ENCODE results near the gene NT5C1A.

NT5C1A gene

GRCh38 chr1:39701049-39701439, 29.1 kb upstream of the NT5C1A start:
- Histone ChIP-seq H3K4me1 (ENCODE audit: control insufficient read depth in 2 of 2, insufficient read depth in 2 of 2, low read length in 2 of 2) (no peaks in the 10 kb centered on the region), H3K27ac (ENCODE audit: low read depth in 2 of 2, low read length in 2 of 2) (no peak overlapping the region), H3K9ac (ENCODE audit: low read depth in 1 of 2, low read length in 2 of 2) (no peak overlapping the region), H3K36me3 (ENCODE audit: control insufficient read depth in 2 of 2, insufficient read depth in 2 of 2, low read length in 2 of 2) (no peaks in the 10 kb centered on the region), H3K27me3 (ENCODE audit: control insufficient read depth in 2 of 2, insufficient read depth in 2 of 2, low read length in 2 of 2) (peaks cover 4 to 9% of the 10 kb centered on the region in 2 donors), H3K4me3 (ENCODE audit: low read length in 2 of 2) (no peak overlapping the region), H3K9me3 (ENCODE audit: control insufficient read depth in 2 of 2, low read length in 2 of 2) (no peaks in the 10 kb centered on the region)

- H3K4me1 ChIP-seq (ENCODE audit: control insufficient read depth in 2 of 2, insufficient read depth in 2 of 2, low read length in 2 of 2) = no peaks in the 10 kb centered on the region
- H3K4me3 ChIP-seq (ENCODE audit: low read length in 2 of 2) = no peak overlapping the region
- no peak overlapping the region for H3K9ac ChIP-seq (ENCODE audit: low read depth in 1 of 2, low read length in 2 of 2)
- no peak overlapping the region for H3K27ac ChIP-seq (ENCODE audit: low read depth in 2 of 2, low read length in 2 of 2)
- peaks cover 4 to 12% of the 10 kb centered on the region in 2 donors for H3K27me3 ChIP-seq (ENCODE audit: control insufficient read depth in 2 of 2, insufficient read depth in 2 of 2, low read length in 2 of 2)
- no peaks in the 10 kb centered on the region for H3K9me3 ChIP-seq (ENCODE audit: control insufficient read depth in 2 of 2, low read length in 2 of 2)
- no peaks in the 10 kb centered on the region for H3K36me3 ChIP-seq (ENCODE audit: control insufficient read depth in 2 of 2, insufficient read depth in 2 of 2, low read length in 2 of 2)
Observed at GRCh38 chr1:39700348-39700747, 28.4 kb upstream of the NT5C1A start.

GRCh38 chr1:39699419-39699818, 27.5 kb upstream of the NT5C1A start:
- no peak overlapping the region for H3K9ac ChIP-seq (ENCODE audit: low read depth in 1 of 2, low read length in 2 of 2)
- no peaks in the 10 kb centered on the region for H3K9me3 ChIP-seq (ENCODE audit: control insufficient read depth in 2 of 2, low read length in 2 of 2)
- peaks cover 11 to 12% of the 10 kb centered on the region in 2 donors for H3K27me3 ChIP-seq (ENCODE audit: control insufficient read depth in 2 of 2, insufficient read depth in 2 of 2, low read length in 2 of 2)
- H3K36me3 ChIP-seq (ENCODE audit: control insufficient read depth in 2 of 2, insufficient read depth in 2 of 2, low read length in 2 of 2) = no peaks in the 10 kb centered on the region
- no peaks in the 10 kb centered on the region for H3K4me1 ChIP-seq (ENCODE audit: control insufficient read depth in 2 of 2, insufficient read depth in 2 of 2, low read length in 2 of 2)
- H3K27ac ChIP-seq (ENCODE audit: low read depth in 2 of 2, low read length in 2 of 2) = no peak overlapping the region
- H3K4me3 ChIP-seq (ENCODE audit: low read length in 2 of 2) = no peak overlapping the region

- H3K9me3 ChIP-seq (ENCODE audit: control insufficient read depth in 2 of 2, low read length in 2 of 2) = no peaks in the 10 kb centered on the region
- H3K27me3 ChIP-seq (ENCODE audit: control insufficient read depth in 2 of 2, insufficient read depth in 2 of 2, low read length in 2 of 2) = peaks cover 12% of the 10 kb centered on the region in 2 donors
Observed at GRCh38 chr1:39698568-39698967, 26.7 kb upstream of the NT5C1A start.

GRCh38 chr1:39696448-39696847, 24.5 kb upstream of the NT5C1A start:
- Histone ChIP-seq H3K4me1 (ENCODE audit: control insufficient read depth in 2 of 2, insufficient read depth in 2 of 2, low read length in 2 of 2) (no peaks in the 10 kb centered on the region), H3K9ac (ENCODE audit: low read depth in 1 of 2, low read length in 2 of 2) (no peak overlapping the region), H3K4me3 (ENCODE audit: low read length in 2 of 2) (no peak overlapping the region), H3K36me3 (ENCODE audit: control insufficient read depth in 2 of 2, insufficient read depth in 2 of 2, low read length in 2 of 2) (no peaks in the 10 kb centered on the region), H3K9me3 (ENCODE audit: control insufficient read depth in 2 of 2, low read length in 2 of 2) (no peaks in the 10 kb centered on the region), H3K27ac (ENCODE audit: low read depth in 2 of 2, low read length in 2 of 2) (no peak overlapping the region), H3K27me3 (ENCODE audit: control insufficient read depth in 2 of 2, insufficient read depth in 2 of 2, low read length in 2 of 2) (peaks cover 26 to 30% of the 10 kb centered on the region in 2 donors)

More at GRCh38 chr1:39698568-39698967, 26.7 kb upstream of the NT5C1A start:
- H3K4me3 ChIP-seq (ENCODE audit: low read length in 2 of 2) = no peak overlapping the region
- H3K27ac ChIP-seq (ENCODE audit: low read depth in 2 of 2, low read length in 2 of 2) = no peak overlapping the region
- H3K36me3 ChIP-seq (ENCODE audit: control insufficient read depth in 2 of 2, insufficient read depth in 2 of 2, low read length in 2 of 2) = no peaks in the 10 kb centered on the region
- no peaks in the 10 kb centered on the region for H3K4me1 ChIP-seq (ENCODE audit: control insufficient read depth in 2 of 2, insufficient read depth in 2 of 2, low read length in 2 of 2)
- no peak overlapping the region for H3K9ac ChIP-seq (ENCODE audit: low read depth in 1 of 2, low read length in 2 of 2)

- Histone ChIP-seq H3K4me3 (ENCODE audit: low read length in 2 of 2) (no peak overlapping the region), H3K4me1 (ENCODE audit: control insufficient read depth in 2 of 2, insufficient read depth in 2 of 2, low read length in 2 of 2) (peaks cover 2 to 4% of the 10 kb centered on the region in 2 donors), H3K36me3 (ENCODE audit: control insufficient read depth in 2 of 2, insufficient read depth in 2 of 2, low read length in 2 of 2) (no peaks in the 10 kb centered on the region), H3K9me3 (ENCODE audit: control insufficient read depth in 2 of 2, low read length in 2 of 2) (no peaks in the 10 kb centered on the region), H3K27ac (ENCODE audit: low read depth in 2 of 2, low read length in 2 of 2) (no peak overlapping the region), H3K27me3 (ENCODE audit: control insufficient read depth in 2 of 2, insufficient read depth in 2 of 2, low read length in 2 of 2) (peaks cover 34 to 39% of the 10 kb centered on the region in 2 donors), H3K9ac (ENCODE audit: low read depth in 1 of 2, low read length in 2 of 2) (no peak overlapping the region)
Observed at GRCh38 chr1:39695016-39695415, 23.1 kb upstream of the NT5C1A start.

GRCh38 chr1:39694026-39694425, 22.1 kb upstream of the NT5C1A start:
- Histone ChIP-seq H3K4me1 (ENCODE audit: control insufficient read depth in 2 of 2, insufficient read depth in 2 of 2, low read length in 2 of 2) (peaks cover 2 to 4% of the 10 kb centered on the region in 2 donors), H3K4me3 (ENCODE audit: low read length in 2 of 2) (no peak overlapping the region), H3K9me3 (ENCODE audit: control insufficient read depth in 2 of 2, low read length in 2 of 2) (no peaks in the 10 kb centered on the region), H3K36me3 (ENCODE audit: control insufficient read depth in 2 of 2, insufficient read depth in 2 of 2, low read length in 2 of 2) (no peaks in the 10 kb centered on the region), H3K9ac (ENCODE audit: low read depth in 1 of 2, low read length in 2 of 2) (no peak overlapping the region), H3K27ac (ENCODE audit: low read depth in 2 of 2, low read length in 2 of 2) (no peak overlapping the region), H3K27me3 (ENCODE audit: control insufficient read depth in 2 of 2, insufficient read depth in 2 of 2, low read length in 2 of 2) (peaks cover 43 to 47% of the 10 kb centered on the region in 2 donors)

- peaks cover 2 to 4% of the 10 kb centered on the region in 2 donors for H3K4me1 ChIP-seq (ENCODE audit: control insufficient read depth in 2 of 2, insufficient read depth in 2 of 2, low read length in 2 of 2)
- no peak overlapping the region for H3K9ac ChIP-seq (ENCODE audit: low read depth in 1 of 2, low read length in 2 of 2)
- H3K27ac ChIP-seq (ENCODE audit: low read depth in 2 of 2, low read length in 2 of 2) = no peak overlapping the region
- H3K36me3 ChIP-seq (ENCODE audit: control insufficient read depth in 2 of 2, insufficient read depth in 2 of 2, low read length in 2 of 2) = no peaks in the 10 kb centered on the region
- H3K9me3 ChIP-seq (ENCODE audit: control insufficient read depth in 2 of 2, low read length in 2 of 2) = no peaks in the 10 kb centered on the region
- peaks cover 42% of the 10 kb centered on the region in 2 donors for H3K27me3 ChIP-seq (ENCODE audit: control insufficient read depth in 2 of 2, insufficient read depth in 2 of 2, low read length in 2 of 2)
- peak overlapping the region in 1 of 2 donors; percentile 48 for H3K4me3 ChIP-seq (ENCODE audit: low read length in 2 of 2)
Observed at GRCh38 chr1:39692152-39693074, 20.5 kb upstream of the NT5C1A start.

- H3K4me1 ChIP-seq (ENCODE audit: control insufficient read depth in 2 of 2, insufficient read depth in 2 of 2, low read length in 2 of 2) = peaks cover 2 to 4% of the 10 kb centered on the region in 2 donors
- H3K36me3 ChIP-seq (ENCODE audit: control insufficient read depth in 2 of 2, insufficient read depth in 2 of 2, low read length in 2 of 2) = no peaks in the 10 kb centered on the region
- no peaks in the 10 kb centered on the region for H3K9me3 ChIP-seq (ENCODE audit: control insufficient read depth in 2 of 2, low read length in 2 of 2)
- H3K4me3 ChIP-seq (ENCODE audit: low read length in 2 of 2) = peak within 1 kb of the TSS; percentile 26 to 48
- H3K27me3 ChIP-seq (ENCODE audit: control insufficient read depth in 2 of 2, insufficient read depth in 2 of 2, low read length in 2 of 2) = peaks cover 45 to 47% of the 10 kb centered on the region in 2 donors
- H3K27ac ChIP-seq (ENCODE audit: low read depth in 2 of 2, low read length in 2 of 2) = no peak within 1 kb of the TSS
- H3K9ac ChIP-seq (ENCODE audit: low read depth in 1 of 2, low read length in 2 of 2) = no peak within 1 kb of the TSS
Observed at GRCh38 chr1:39691383-39692151, 19.7 kb upstream of the NT5C1A start, which contains the start of gene HPCAL4. TSS of gene HPCAL4 (minus strand) at chr1:39691433. CDS start at chr1:39684603, 6,830 bp downstream.

Measured in mucosa of rectum (tissue), 2 donors.